OCI-LY1 (cell line): Measurements from ENCODE around the gene GNB1L.

Experiments
- EZH2 ChIP-seq: fragments of 200-600 bp; sonication (generic), shearing (Covaris generic); IDR thresholded peaks from 2 replicates; pipeline ENCODE4 v1.8.0; 2017; ENCODE audit warnings: borderline replicate concordance, mixed run types, mild to moderate bottlenecking, antibody characterized with exemption, low read length, moderate library complexity, mixed read lengths
- TF ChIP-seq, protein P1 (sequence below): fragments of 200-600 bp; sonication (generic), shearing (Covaris generic); IDR thresholded peaks from 2 replicates; pipeline ENCODE4 v1.5.1; 2017; ENCODE audit warnings: mild to moderate bottlenecking, antibody characterized with exemption, low read length, moderate library complexity, mixed read lengths

DNA sequence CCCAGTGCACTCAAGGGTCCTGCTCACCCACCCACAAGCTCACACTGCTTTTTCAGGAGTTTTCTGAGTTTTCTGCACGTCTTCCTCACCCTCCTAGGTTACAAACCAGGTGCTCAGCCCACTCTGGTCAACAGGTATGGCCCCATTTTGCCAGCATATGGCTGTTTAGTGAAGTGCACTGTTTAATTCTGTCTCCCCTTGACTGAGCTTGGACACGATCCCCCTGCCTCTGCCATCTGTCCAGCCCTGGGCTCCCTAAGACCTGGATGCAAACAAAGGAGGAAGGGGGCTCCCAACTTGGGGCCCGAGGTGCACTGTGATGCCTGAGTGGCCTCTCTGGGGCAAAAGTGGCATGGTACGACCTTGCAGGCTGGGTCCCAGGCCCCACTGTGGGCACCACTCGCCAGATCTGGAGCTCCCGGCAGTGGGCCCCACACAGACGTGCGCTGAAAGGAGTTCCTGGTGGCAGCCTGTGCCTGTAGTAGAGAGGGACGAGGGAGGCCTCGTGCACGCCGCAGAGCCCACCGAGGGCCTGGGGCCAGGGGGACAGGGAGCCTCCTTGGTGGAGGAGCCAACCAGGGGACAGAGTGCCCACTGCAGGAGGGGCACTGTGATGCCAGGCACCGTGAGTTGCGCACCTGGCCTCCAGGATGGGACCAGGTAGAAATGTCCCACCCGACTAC lies 49.6 kb upstream of the GNB1L start:
- TF ChIP-seq, protein P1, sequence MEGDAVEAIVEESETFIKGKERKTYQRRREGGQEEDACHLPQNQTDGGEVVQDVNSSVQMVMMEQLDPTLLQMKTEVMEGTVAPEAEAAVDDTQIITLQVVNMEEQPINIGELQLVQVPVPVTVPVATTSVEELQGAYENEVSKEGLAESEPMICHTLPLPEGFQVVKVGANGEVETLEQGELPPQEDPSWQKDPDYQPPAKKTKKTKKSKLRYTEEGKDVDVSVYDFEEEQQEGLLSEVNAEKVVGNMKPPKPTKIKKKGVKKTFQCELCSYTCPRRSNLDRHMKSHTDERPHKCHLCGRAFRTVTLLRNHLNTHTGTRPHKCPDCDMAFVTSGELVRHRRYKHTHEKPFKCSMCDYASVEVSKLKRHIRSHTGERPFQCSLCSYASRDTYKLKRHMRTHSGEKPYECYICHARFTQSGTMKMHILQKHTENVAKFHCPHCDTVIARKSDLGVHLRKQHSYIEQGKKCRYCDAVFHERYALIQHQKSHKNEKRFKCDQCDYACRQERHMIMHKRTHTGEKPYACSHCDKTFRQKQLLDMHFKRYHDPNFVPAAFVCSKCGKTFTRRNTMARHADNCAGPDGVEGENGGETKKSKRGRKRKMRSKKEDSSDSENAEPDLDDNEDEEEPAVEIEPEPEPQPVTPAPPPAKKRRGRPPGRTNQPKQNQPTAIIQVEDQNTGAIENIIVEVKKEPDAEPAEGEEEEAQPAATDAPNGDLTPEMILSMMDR: no peak
- TF ChIP-seq EZH2: no peak
